ENCODE data around the gene LAD1.

LAD1 gene

GRCh38 chr1:201399018-201399351 is at the start of gene LAD1:
LAD1 (minus strand) TSS chr1:201399324; CDS start chr1:201399306, 18 bp downstream.
- no peak for DNase-seq (ENCODE audit: low spot score)

GRCh38 chr1:201447903-201448871 is 49.1 kb upstream of the LAD1 start:
- DNase-seq (ENCODE audit: low spot score) = no peak

- DNase-seq (ENCODE audit: low spot score) = no peak
These were observed 46.2 kb upstream of the LAD1 start for GRCh38 chr1:201445310-201445709.

DNA sequence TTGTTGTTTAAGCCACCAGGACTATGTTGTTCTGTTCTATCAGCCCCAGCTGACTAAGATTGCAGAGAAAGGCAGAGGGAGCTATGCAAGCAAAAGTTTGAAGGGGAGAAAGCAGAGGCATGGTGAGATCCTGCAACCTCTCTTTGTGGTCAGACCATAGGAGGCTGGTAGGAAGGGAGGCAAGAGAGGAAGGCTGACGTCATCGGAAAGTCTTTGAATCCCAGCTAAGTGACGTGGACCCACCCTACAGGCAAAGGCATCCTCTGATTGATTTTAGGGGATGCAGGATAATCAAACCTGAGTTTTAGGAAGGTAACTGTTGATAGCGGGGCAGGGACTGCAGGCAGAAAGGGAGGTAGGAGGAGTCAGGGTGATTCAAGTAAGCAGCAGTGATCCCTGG is 45.7 kb upstream of the LAD1 start:
- DNase-seq (ENCODE audit: low spot score) = no peak

DNA sequence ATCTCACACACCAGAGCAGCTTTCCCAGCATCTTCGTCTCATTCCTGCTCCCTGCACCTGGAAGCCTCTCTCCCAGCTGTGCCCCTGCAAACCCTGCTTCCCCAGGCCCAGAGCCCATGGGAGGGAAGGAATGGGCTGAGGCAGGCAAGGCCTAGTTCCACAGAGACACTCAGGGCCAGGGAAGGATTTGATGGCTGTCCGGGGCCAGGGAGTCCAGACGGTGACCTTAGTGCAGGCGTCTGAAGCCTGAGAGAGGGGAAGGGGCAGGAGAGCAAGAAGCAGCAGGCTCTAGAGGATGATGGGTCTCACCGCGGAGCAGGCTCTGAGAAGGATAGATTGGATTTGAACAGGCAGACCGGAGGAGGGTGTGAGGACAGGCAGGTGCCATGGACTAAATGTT is 44.6 kb upstream of the LAD1 start:
- no peak for DNase-seq (ENCODE audit: low spot score)

DNA sequence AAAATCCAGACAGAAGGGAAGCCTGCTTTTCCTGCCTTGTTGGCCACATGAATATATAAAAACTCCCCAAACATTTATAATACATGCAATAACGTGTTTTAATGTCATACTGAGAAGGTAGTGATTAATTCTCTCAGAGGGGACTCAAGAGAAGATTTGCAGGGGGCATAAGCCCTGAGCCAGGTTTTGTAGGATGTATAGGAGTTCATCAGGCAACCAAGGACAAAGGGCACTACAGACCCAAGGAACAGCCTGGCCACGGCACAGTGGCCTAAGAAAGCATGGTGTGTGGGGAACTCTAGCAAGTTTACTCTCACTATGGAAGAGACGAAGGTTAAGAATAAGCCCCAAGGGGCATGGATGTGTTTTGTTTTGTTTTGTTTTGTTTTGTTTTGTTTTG is 37.8 kb upstream of the LAD1 start:
- DNase-seq (ENCODE audit: low spot score) = no peak

DNA sequence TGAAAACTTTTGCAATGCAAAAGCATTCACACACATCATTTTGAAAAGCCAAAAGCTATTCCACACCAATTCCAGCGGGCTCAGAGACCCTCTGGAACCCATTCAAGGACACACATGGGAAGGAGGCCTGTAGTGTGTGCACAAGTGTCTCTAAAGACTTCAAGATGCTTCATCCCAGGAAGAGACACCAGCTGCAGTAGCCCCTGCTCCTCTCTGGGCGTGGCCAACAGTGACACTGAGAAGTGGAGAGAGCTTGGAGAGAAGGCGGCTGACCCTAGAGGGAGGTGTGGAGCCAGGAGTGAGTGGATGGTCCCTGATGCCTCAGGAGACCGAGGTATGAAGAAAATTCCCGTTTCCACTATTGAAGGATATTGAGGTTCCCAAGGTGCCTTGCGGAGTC is 37.3 kb upstream of the LAD1 start:
- no peak for DNase-seq (ENCODE audit: low spot score)

GRCh38 chr1:201434266-201434665 is 35.1 kb upstream of the LAD1 start:
- DNase-seq (ENCODE audit: low spot score) = no peak

DNA sequence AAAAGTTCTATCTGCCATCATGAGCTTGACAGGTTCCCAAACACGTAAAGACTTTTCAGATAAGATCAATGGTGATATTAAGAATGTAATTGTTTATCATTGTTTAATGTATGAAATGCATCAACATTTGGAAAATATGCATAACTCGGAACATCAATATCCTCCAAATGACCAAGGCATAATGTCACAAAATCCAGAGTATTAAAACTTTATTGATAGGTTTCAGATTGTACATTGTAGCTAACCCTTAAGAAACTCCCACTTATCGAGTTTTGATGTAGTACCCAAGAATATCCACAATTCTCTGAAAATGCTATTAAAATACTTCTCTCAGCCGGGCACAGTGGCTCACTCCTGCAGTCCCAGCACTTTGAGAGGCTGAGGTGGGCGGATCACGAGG is 34.5 kb upstream of the LAD1 start:
- no peak for DNase-seq (ENCODE audit: low spot score)

- no peak for DNase-seq (ENCODE audit: low spot score)
These were observed 31.7 kb upstream of the LAD1 start for GRCh38 chr1:201430776-201431175.

DNA sequence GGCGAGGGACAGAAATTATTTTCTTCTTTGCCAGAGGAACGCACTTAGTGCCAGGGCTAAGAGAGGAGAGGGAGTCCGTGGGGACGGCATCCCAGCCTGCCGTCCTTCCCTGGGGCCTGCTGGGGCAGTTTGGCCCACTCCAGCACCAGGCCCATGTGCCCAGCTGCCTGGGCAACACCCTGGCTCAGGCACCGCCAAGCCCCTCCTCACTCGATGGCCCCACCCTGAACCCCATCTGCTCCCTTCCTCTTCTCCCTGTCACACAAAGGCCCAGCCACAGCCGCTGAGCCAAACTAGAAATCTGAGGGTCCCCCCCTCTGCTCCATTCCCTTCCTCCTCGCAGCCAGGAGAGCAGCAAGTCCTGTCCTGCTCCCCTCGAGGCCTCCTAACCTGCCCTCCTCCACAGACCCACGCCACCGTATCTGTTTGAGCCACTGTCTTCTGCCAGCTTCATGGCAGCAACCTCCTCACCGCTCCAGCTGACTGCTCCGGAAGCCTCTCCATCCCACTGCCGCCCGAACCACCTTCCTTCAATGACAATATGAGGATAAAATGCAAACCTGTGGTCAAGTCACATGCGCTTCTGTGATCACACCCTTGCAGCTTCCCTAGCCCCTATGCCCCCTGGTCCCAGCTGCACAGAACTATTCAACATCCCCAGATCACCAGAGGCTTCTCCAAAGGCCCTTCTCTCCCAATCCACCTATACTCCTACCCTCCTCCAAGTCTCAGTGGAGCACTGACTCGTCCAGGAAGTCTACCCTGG is 30.8 kb upstream of the LAD1 start:
- DNase-seq (ENCODE audit: low spot score) = no peak

GRCh38 chr1:201427963-201428362 is 28.8 kb upstream of the LAD1 start:
- DNase-seq (ENCODE audit: low spot score) = no peak

- DNase-seq (ENCODE audit: low spot score) = no peak
These were observed 27.6 kb upstream of the LAD1 start for GRCh38 chr1:201426479-201427310.

GRCh38 chr1:201424146-201424545 is 25.0 kb upstream of the LAD1 start:
- DNase-seq (ENCODE audit: low spot score) = no peak

DNA sequence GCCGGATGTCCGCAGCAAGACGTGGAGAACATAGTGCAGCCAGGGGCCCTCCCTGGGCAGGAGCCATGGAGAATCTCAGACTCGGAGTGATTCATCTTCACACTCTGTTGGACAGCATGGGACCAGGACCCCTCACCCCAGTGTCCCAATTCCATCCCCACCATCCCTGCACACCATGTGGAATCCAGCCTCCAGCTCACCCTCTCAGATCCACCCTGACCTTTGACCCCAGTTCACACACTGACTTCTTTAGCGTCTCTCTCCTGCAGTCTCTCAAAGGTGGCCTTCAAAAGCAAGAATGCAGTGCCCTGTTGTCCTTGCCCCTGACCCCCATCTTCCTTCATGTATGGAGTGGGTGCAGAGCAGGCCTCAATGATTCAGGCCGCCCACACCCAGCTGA is 24.5 kb upstream of the LAD1 start:
- no peak for DNase-seq (ENCODE audit: low spot score)

DNA sequence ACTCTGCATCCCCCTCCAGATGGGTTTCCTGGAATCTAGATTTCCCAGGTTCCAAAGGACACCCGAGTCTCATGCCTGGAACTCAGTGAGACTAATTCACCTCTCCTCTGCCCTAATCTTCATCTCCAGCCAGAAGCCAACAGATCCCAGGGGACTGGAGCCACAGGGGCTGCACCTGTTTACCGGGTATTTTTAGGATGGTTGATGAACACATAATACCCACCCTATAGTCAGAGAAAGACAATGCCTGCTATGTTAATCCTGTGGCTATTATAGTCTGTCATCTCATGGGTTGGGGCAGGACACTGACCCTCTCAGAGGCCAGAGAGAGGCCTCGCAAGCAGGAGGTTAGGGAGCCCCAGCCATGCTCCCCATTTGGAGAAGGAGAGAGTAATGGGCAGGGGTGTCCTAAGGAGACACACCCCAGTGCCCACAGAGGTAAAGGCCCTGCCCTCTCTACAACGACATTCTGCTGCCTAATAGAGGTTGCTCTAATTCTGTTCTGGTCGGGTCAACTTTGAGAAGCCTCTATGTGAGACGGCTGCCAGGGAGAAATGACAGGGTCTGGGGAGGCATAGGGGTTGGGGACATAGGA is 23.4 kb upstream of the LAD1 start:
- DNase-seq (ENCODE audit: low spot score) = no peak

DNA sequence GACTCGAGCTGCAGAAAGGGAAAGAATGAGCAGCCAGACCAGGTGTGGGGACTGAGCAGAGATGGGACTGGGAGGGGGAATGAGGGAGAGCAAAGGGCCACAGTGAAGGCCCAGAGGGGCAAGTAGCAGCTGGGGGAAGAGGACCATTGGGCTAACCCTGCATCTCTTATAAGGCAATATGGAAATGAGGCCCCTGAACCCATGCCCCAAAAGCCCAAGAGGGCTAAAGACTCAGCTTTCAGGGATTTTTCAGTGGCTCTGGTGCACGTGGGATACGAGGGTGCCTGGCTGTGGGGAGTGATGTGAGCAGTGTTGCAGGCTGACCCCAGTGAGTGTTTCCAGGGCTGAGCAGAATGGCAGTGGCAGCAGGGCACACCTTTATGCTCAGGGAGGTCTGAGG is 22.9 kb upstream of the LAD1 start:
- DNase-seq (ENCODE audit: low spot score) = no peak

DNA sequence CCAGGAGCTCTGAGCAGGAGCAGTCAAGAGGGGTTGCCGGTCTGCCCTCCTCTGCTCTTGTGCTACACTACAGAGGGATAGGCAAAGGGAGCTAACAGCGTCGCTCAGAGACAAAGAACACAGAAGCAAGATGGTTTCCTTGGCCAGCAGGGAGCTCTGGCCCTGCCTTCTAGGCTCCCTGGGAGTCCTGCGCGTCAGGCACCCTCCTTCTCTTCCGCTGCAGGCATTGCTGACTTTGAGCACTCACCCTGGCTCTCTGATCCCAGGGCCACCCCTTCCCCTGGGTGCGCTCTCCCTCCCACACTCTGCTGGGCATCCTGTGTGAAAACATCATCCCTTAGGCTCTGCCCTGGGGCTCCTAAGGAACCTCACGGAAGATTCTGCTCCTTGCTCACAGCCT is 21.9 kb upstream of the LAD1 start:
- DNase-seq (ENCODE audit: low spot score) = no peak

GRCh38 chr1:201420608-201421002 is 21.5 kb upstream of the LAD1 start:
- no peak for DNase-seq (ENCODE audit: low spot score)

GRCh38 chr1:201419746-201420607 is 20.9 kb upstream of the LAD1 start:
- no peak for DNase-seq (ENCODE audit: low spot score)

GRCh38 chr1:201419256-201419655 is 20.1 kb upstream of the LAD1 start:
- DNase-seq (ENCODE audit: low spot score) = no peak
